GM23338 (cell line): ENCODE data around the gene PRUNE2. TPM values are rescaled to one million over a fixed set of nuclear protein-coding genes. Genes with fewer than 3 reads are reported as not detected.

Source experiments
- ATAC-seq: fragments of 200-7000 bp; cut with Tn5 transposase; 3 replicates; pipeline ENCODE4 v1.9.1; 2020
- DNase-seq: peaks from one replicate; pipeline ENCODE4 v3.0.0-alpha.2; 2015; ENCODE audit warnings: low spot score
- H2AFZ ChIP-seq: fragments of 200-600 bp; sonication (generic); 2 replicates; pipeline ENCODE4 v1.8.0; 2016; ENCODE audit warnings: antibody characterized with exemption, mild to moderate bottlenecking, moderate library complexity
- H3F3A ChIP-seq: fragments of 200-600 bp; sonication (generic); replicated peaks from 2 replicates; pipeline ENCODE4 v1.8.0; 2017; ENCODE audit warnings: antibody characterized with exemption, mixed run types, low read depth
- H3K27ac ChIP-seq: fragments of 200-600 bp; sonication (generic); 2 replicates; pipeline ENCODE4 v1.6.1; 2016; ENCODE audit warnings: low read depth
- H3K27me3 ChIP-seq: fragments of 200-600 bp; sonication (generic); 2 replicates; pipeline ENCODE4 v1.8.0; 2016; ENCODE audit warnings: mild to moderate bottlenecking, mixed run types, moderate library complexity; ENCODE audit not compliant: insufficient read depth
- H3K36me3 ChIP-seq: fragments of 200-600 bp; sonication (generic); 2 replicates; pipeline ENCODE4 v1.8.0; 2016; ENCODE audit warnings: mild to moderate bottlenecking; ENCODE audit not compliant: insufficient read depth
- H3K4me1 ChIP-seq: fragments of 200-600 bp; sonication (generic); 2 replicates; pipeline ENCODE4 v1.8.0; 2016; ENCODE audit warnings: mild to moderate bottlenecking, moderate library complexity; ENCODE audit not compliant: insufficient read depth
- H3K4me2 ChIP-seq: fragments of 200-600 bp; sonication (generic); 2 replicates; pipeline ENCODE4 v1.7.1; 2017; ENCODE audit warnings: mixed run types
- H3K4me3 ChIP-seq: fragments of 200-600 bp; sonication (generic); 2 replicates; pipeline ENCODE4 v1.6.1; 2016; ENCODE audit warnings: mixed run types
- H3K79me2 ChIP-seq: fragments of 200-600 bp; sonication (generic); replicated peaks from 2 replicates; pipeline ENCODE4 v1.8.0; 2017; ENCODE audit warnings: mild to moderate bottlenecking; ENCODE audit not compliant: insufficient read depth
- H3K9me2 ChIP-seq: fragments of 200-600 bp; sonication (generic); 2 replicates; pipeline ENCODE4 v1.8.0; 2017; ENCODE audit not compliant: insufficient read depth
- H4K20me1 ChIP-seq: fragments of 200-600 bp; sonication (generic); replicated peaks from 2 replicates; pipeline ENCODE4 v1.8.0; 2017; ENCODE audit warnings: mild to moderate bottlenecking; ENCODE audit not compliant: insufficient read depth
- H3K27ac Mint-ChIP-seq: 2 replicates; pipeline ENCODE4 v1.8.0; 2020; ENCODE audit warnings: inconsistent platforms, mild to moderate bottlenecking, moderate library complexity, mixed read lengths
- H3K27me3 Mint-ChIP-seq: 3 replicates; pipeline ENCODE4 v1.8.0; 2022; ENCODE audit warnings: low read depth, mild to moderate bottlenecking, moderate library complexity, mixed read lengths, inconsistent platforms; ENCODE audit not compliant: insufficient read depth, poor library complexity
- H3K36me3 Mint-ChIP-seq: 3 replicates; pipeline ENCODE4 v1.8.0; 2021; ENCODE audit warnings: low read depth, mild to moderate bottlenecking, inconsistent platforms, moderate library complexity, mixed read lengths
- H3K4me1 Mint-ChIP-seq: 3 replicates; pipeline ENCODE4 v1.8.0; 2020; ENCODE audit warnings: mild to moderate bottlenecking, inconsistent platforms, mixed read lengths
- H3K4me3 Mint-ChIP-seq: 3 replicates; pipeline ENCODE4 v1.8.0; 2021; ENCODE audit warnings: moderate library complexity, mild to moderate bottlenecking, inconsistent platforms, mixed read lengths
- H3K9me3 Mint-ChIP-seq: 3 replicates; pipeline ENCODE4 v1.8.0; 2020; ENCODE audit warnings: moderate library complexity, mild to moderate bottlenecking, inconsistent platforms, mixed read lengths
- CREB1 ChIP-seq: fragments of 250-450 bp; sonication (Bioruptor Pico); IDR thresholded peaks from 2 replicates; pipeline ENCODE4 v1.5.0; 2020; ENCODE audit warnings: low read depth, mild to moderate bottlenecking, moderate library complexity
- CTCF ChIP-seq, 2 experiments: fragments of 200-600 bp in 1 of 2; sonication (generic) in 1 of 2; conservative IDR thresholded peaks; 2 replicates each; pipeline versions ENCODE4 v1.5.1 to v1.6.1; 2016 to 2017; ENCODE audit warnings: antibody characterized with exemption in 2 of 2, low read depth in 2 of 2, mild to moderate bottlenecking in 2 of 2, moderate library complexity in 1 of 2
- ETS1 ChIP-seq: IDR thresholded peaks from 2 replicates; pipeline ENCODE4 v1.6.1; 2016; ENCODE audit warnings: antibody characterized with exemption
- EZH2 ChIP-seq: fragments of 200-600 bp; sonication (generic); IDR thresholded peaks from one replicate; pipeline ENCODE4 v1.8.0; 2017; ENCODE audit warnings: antibody characterized with exemption, mild to moderate bottlenecking, low read depth; ENCODE audit not compliant: unreplicated experiment
- EZH2phosphoT487 ChIP-seq: fragments of 200-600 bp; sonication (generic); IDR thresholded peaks from one replicate; pipeline ENCODE4 v1.8.1; 2018; ENCODE audit warnings: antibody characterized with exemption; ENCODE audit not compliant: unreplicated experiment
- JUNB ChIP-seq: IDR thresholded peaks from one replicate; pipeline ENCODE4 v1.6.1; 2016; ENCODE audit warnings: antibody characterized with exemption; ENCODE audit not compliant: unreplicated experiment
- NANOG ChIP-seq: IDR thresholded peaks from 2 replicates; pipeline ENCODE4 v1.6.1; 2016; ENCODE audit warnings: antibody characterized with exemption, borderline replicate concordance
- POLR2AphosphoS5 ChIP-seq: IDR thresholded peaks from 2 replicates; pipeline ENCODE4 v1.6.1; 2016; ENCODE audit warnings: antibody characterized with exemption, low read depth
- STAT1 ChIP-seq: IDR thresholded peaks from one replicate; pipeline ENCODE4 v1.6.1; 2016; ENCODE audit warnings: antibody characterized with exemption; ENCODE audit not compliant: unreplicated experiment
- ZNF114 ChIP-seq: fragments of 250-450 bp; sonication (Bioruptor Pico); IDR thresholded peaks from 2 replicates; pipeline ENCODE4 v1.5.0; 2020; ENCODE audit warnings: mild to moderate bottlenecking, moderate library complexity
- ZNF331 ChIP-seq: fragments of 250-450 bp; sonication (Bioruptor Pico); IDR thresholded peaks from 2 replicates; pipeline ENCODE4 v1.5.0; 2020; ENCODE audit warnings: low read depth, mild to moderate bottlenecking, moderate library complexity
- polyA plus RNA-seq: library from polyadenylated mRNA; unstranded; fragments of >200 nt; fragmentation: Nextera tagmentation; extraction: Ambion mirVana; gene quantifications from 2 replicates; pipeline ENCODE4 v1.2.1, GENCODE V29; 2016
- total RNA-seq: library from RNA; depleted of rRNA; stranded (reverse); fragments of >200 nt; shearing (Covaris generic); gene quantifications from 2 replicates; pipeline ENCODE4 v1.2.3, GENCODE V29; 2014
- TF ChIP-seq, protein P1 (sequence below): fragments of 250-450 bp; sonication (Bioruptor Pico); IDR thresholded peaks from 2 replicates; pipeline ENCODE4 v1.5.0; 2020; ENCODE audit warnings: mild to moderate bottlenecking, moderate library complexity
- TF ChIP-seq, protein P2 (sequence below): IDR thresholded peaks from one replicate; pipeline ENCODE4 v1.6.1; 2018; ENCODE audit warnings: antibody characterized with exemption; ENCODE audit not compliant: unreplicated experiment

PRUNE2 gene
- total and polyA plus RNA-seq, 2 experiments from 2014 or later: 10.6 to 26.5 TPM

GRCh38 chr9:76808636-76809035 lies 97.3 kb downstream of the PRUNE2 start:
- Histone ChIP-seq H3K27me3 (no peaks in the 10 kb centered on the region), H3K4me3 (no peak overlapping the region), H3F3A (no peaks in the 10 kb centered on the region), H3K4me2 (no peak overlapping the region), H2AFZ (no peak overlapping the region), H3K27ac (no peak overlapping the region), H3K9me2 (0 out of 2 replicates have a peak, but pooled peaks cover 5% of the 10 kb centered on the region), H3K4me1 (peaks cover 2% of the 10 kb centered on the region), H3K36me3 (no peaks in the 10 kb centered on the region), H3K79me2 (no peaks in the 10 kb centered on the region), H4K20me1 (no peaks in the 10 kb centered on the region)
- ATAC-seq: no peak
- DNase-seq: no peak
- TF ChIP-seq POLR2AphosphoS5: no peak
- TF ChIP-seq ZNF114 (CRISPR knock-in tag): no peak
- TF ChIP-seq NANOG: no peak
- TF ChIP-seq, protein P1, sequence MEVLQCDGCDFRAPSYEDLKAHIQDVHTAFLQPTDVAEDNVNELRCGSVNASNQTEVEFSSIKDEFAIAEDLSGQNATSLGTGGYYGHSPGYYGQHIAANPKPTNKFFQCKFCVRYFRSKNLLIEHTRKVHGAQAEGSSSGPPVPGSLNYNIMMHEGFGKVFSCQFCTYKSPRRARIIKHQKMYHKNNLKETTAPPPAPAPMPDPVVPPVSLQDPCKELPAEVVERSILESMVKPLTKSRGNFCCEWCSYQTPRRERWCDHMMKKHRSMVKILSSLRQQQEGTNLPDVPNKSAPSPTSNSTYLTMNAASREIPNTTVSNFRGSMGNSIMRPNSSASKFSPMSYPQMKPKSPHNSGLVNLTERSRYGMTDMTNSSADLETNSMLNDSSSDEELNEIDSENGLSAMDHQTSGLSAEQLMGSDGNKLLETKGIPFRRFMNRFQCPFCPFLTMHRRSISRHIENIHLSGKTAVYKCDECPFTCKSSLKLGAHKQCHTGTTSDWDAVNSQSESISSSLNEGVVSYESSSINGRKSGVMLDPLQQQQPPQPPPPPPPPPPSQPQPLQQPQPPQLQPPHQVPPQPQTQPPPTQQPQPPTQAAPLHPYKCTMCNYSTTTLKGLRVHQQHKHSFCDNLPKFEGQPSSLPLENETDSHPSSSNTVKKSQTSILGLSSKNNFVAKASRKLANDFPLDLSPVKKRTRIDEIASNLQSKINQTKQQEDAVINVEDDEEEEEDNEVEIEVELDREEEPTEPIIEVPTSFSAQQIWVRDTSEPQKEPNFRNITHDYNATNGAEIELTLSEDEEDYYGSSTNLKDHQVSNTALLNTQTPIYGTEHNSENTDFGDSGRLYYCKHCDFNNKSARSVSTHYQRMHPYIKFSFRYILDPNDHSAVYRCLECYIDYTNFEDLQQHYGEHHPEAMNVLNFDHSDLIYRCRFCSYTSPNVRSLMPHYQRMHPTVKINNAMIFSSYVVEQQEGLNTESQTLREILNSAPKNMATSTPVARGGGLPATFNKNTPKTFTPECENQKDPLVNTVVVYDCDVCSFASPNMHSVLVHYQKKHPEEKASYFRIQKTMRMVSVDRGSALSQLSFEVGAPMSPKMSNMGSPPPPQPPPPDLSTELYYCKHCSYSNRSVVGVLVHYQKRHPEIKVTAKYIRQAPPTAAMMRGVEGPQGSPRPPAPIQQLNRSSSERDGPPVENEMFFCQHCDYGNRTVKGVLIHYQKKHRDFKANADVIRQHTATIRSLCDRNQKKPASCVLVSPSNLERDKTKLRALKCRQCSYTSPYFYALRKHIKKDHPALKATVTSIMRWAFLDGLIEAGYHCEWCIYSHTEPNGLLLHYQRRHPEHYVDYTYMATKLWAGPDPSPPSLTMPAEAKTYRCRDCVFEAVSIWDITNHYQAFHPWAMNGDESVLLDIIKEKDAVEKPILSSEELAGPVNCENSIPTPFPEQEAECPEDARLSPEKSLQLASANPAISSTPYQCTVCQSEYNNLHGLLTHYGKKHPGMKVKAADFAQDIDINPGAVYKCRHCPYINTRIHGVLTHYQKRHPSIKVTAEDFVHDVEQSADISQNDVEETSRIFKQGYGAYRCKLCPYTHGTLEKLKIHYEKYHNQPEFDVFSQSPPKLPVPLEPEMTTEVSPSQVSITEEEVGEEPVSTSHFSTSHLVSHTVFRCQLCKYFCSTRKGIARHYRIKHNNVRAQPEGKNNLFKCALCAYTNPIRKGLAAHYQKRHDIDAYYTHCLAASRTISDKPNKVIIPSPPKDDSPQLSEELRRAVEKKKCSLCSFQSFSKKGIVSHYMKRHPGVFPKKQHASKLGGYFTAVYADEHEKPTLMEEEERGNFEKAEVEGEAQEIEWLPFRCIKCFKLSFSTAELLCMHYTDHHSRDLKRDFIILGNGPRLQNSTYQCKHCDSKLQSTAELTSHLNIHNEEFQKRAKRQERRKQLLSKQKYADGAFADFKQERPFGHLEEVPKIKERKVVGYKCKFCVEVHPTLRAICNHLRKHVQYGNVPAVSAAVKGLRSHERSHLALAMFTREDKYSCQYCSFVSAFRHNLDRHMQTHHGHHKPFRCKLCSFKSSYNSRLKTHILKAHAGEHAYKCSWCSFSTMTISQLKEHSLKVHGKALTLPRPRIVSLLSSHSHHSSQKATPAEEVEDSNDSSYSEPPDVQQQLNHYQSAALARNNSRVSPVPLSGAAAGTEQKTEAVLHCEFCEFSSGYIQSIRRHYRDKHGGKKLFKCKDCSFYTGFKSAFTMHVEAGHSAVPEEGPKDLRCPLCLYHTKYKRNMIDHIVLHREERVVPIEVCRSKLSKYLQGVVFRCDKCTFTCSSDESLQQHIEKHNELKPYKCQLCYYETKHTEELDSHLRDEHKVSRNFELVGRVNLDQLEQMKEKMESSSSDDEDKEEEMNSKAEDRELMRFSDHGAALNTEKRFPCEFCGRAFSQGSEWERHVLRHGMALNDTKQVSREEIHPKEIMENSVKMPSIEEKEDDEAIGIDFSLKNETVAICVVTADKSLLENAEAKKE (CRISPR knock-in tag): no peak
- no peak for TF ChIP-seq CREB1 (CRISPR knock-in tag)
- TF ChIP-seq JUNB: no peak
- no peak for TF ChIP-seq STAT1
- TF ChIP-seq, protein P2, sequence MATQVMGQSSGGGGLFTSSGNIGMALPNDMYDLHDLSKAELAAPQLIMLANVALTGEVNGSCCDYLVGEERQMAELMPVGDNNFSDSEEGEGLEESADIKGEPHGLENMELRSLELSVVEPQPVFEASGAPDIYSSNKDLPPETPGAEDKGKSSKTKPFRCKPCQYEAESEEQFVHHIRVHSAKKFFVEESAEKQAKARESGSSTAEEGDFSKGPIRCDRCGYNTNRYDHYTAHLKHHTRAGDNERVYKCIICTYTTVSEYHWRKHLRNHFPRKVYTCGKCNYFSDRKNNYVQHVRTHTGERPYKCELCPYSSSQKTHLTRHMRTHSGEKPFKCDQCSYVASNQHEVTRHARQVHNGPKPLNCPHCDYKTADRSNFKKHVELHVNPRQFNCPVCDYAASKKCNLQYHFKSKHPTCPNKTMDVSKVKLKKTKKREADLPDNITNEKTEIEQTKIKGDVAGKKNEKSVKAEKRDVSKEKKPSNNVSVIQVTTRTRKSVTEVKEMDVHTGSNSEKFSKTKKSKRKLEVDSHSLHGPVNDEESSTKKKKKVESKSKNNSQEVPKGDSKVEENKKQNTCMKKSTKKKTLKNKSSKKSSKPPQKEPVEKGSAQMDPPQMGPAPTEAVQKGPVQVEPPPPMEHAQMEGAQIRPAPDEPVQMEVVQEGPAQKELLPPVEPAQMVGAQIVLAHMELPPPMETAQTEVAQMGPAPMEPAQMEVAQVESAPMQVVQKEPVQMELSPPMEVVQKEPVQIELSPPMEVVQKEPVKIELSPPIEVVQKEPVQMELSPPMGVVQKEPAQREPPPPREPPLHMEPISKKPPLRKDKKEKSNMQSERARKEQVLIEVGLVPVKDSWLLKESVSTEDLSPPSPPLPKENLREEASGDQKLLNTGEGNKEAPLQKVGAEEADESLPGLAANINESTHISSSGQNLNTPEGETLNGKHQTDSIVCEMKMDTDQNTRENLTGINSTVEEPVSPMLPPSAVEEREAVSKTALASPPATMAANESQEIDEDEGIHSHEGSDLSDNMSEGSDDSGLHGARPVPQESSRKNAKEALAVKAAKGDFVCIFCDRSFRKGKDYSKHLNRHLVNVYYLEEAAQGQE: no peak
- TF ChIP-seq EZH2: no peak
- TF ChIP-seq CTCF (conservative IDR thresholded peaks at IDR 0.05; ENCODE audit: low read depth in 2 of 2): no peak
- no peak for TF ChIP-seq ETS1
- TF ChIP-seq EZH2phosphoT487: no peak
- TF ChIP-seq ZNF331 (CRISPR knock-in tag): no peak
- H3K27ac Mint-ChIP-seq: no peak overlapping the region
- peaks cover 13% of the 10 kb centered on the region for H3K4me1 Mint-ChIP-seq
- no peaks in the 10 kb centered on the region for H3K36me3 Mint-ChIP-seq
- no peak overlapping the region for H3K4me3 Mint-ChIP-seq
- no peaks in the 10 kb centered on the region for H3K9me3 Mint-ChIP-seq
- peaks cover 6% of the 10 kb centered on the region for H3K27me3 Mint-ChIP-seq
